Inflammatory macrophage treated with lipopolysaccharide for 1 hour (primary cell): Measurements from ENCODE around the gene ZNF609.
A peak's percentile ranks its signal among the peaks of the same experiment; 100 is the strongest.
"Not testable (repeated sequence)": the region's sequence is repeated elsewhere in the genome, so short reads cannot be mapped to it uniquely, and the experiment has no call there.

Experiments
- DNase-seq, 2 donors: peaks; one replicate each; pipeline ENCODE4 v3.0.0-alpha.2; 2020 to 2022

Gene ZNF609

GRCh38 chr15:64629063-64629462, 168.7 kb downstream of the ZNF609 start:
- DNase-seq, result no peak

- peak; percentile 18 to 33 for DNase-seq
Observed at GRCh38 chr15:64630396-64631107, 170.2 kb downstream of the ZNF609 start.

GRCh38 chr15:64632639-64633038, 172.3 kb downstream of the ZNF609 start:
- DNase-seq, result not testable (repeated sequence)

GRCh38 chr15:64633332-64633731, 173.0 kb downstream of the ZNF609 start:
- no peak for DNase-seq

GRCh38 chr15:64634027-64634426, 173.6 kb downstream of the ZNF609 start:
- no peak for DNase-seq

- DNase-seq, result no peak
Observed at GRCh38 chr15:64634576-64635498, 174.5 kb downstream of the ZNF609 start.

GRCh38 chr15:64635499-64636495, 175.4 kb downstream of the ZNF609 start:
- DNase-seq, result peak; percentile 43 to 44

GRCh38 chr15:64636556-64636955, 176.2 kb downstream of the ZNF609 start:
- no peak for DNase-seq

GRCh38 chr15:64637412-64637811, 177.0 kb downstream of the ZNF609 start:
- no peak for DNase-seq

- DNase-seq, result peak; percentile 64 to 76
Observed at GRCh38 chr15:64639744-64640143, 179.4 kb downstream of the ZNF609 start.

- DNase-seq, result peak; percentile 32 to 34
Observed at GRCh38 chr15:64640146-64640871, 179.9 kb downstream of the ZNF609 start.

- no peak for DNase-seq
Observed at GRCh38 chr15:64642875-64643274, 182.5 kb downstream of the ZNF609 start.

GRCh38 chr15:64643685-64644084, 183.3 kb downstream of the ZNF609 start:
- DNase-seq, result no peak

GRCh38 chr15:64644811-64645210, 184.4 kb downstream of the ZNF609 start:
- not testable (repeated sequence) for DNase-seq

- no peak for DNase-seq
Observed at GRCh38 chr15:64645995-64646394, 185.6 kb downstream of the ZNF609 start.

- DNase-seq, result no peak
Observed at GRCh38 chr15:64647367-64647766, 187.0 kb downstream of the ZNF609 start.

GRCh38 chr15:64650552-64650951, 190.2 kb downstream of the ZNF609 start:
- no peak for DNase-seq

GRCh38 chr15:64651601-64652191, 191.3 kb downstream of the ZNF609 start:
- DNase-seq, result no peak

- DNase-seq, result no peak
Observed at GRCh38 chr15:64653757-64654156, 193.4 kb downstream of the ZNF609 start.

- DNase-seq, result no peak
Observed at GRCh38 chr15:64656508-64656907, 196.1 kb downstream of the ZNF609 start.

- no peak for DNase-seq
Observed at GRCh38 chr15:64665179-64665578, 204.8 kb downstream of the ZNF609 start.
